ENCODE data around the gene TNFAIP8. TPM values are rescaled to one million over a fixed set of nuclear protein-coding genes. Genes with fewer than 3 reads are reported as not detected.

Gene TNFAIP8
- total and polyA plus RNA-seq, 2 experiments from 2014 or later = 10.6 to 29.2 TPM

DNA sequence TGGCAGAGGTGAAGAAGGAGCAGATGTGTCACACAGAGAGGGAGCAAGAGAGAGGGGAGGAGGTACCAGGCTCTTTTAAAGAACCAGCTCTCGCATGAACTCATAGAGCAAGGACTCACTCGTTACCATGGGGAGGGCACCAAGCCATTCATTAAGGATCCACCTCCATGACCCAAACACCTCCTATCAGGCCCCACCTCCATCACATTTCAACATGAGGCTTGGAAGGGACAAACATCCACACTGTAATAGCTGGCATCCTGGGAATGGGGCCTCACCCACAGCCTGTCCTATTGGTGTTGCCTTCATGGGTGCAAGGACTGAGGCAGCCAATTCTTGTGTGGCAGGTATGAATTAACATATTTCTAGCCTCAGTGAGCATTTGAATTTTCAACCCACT, 11.6 kb upstream of the TNFAIP8 start:
- no peak overlapping the region for H3K4me2 ChIP-seq
- no peaks in the 10 kb centered on the region for H3F3A ChIP-seq (replicated peaks; ENCODE audit: low read depth)
- H3K4me1 Mint-ChIP-seq = peaks cover 57% of the 10 kb centered on the region

DNA sequence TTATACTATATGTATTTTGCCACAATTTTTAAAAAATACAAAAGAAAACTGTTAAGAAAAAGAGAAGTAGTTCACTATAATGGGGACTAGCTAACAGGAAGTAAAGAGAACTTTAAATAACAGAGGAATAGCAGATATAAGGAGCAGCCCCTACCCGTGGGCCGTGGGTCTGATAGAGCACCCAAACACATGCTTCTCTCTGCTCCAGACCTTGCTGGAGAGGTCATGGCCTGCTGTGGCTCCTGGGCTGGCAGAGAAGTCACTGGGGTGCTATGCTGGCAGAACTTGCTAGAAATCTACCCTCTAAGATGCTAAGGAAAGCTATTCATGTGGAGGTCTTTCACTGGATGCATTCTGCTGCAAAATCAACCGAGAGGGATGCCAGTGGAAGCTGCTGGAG, 10.0 kb upstream of the TNFAIP8 start:
- Histone ChIP-seq H3K79me2 (replicated peaks; ENCODE audit: insufficient read depth) (no peaks in the 10 kb centered on the region), H3K9me2 (ENCODE audit: insufficient read depth) (peaks cover 5% of the 10 kb centered on the region; the same call in 1 of the 2 replicates)
- peaks cover 58% of the 10 kb centered on the region for H3K4me1 Mint-ChIP-seq
- TF ChIP-seq ZNF114 (CRISPR knock-in tag; IDR thresholded peaks at IDR 0.05) (no peak), POLR2AphosphoS5 (IDR thresholded peaks at IDR 0.05; ENCODE audit: low read depth) (no peak), NANOG (IDR thresholded peaks at IDR 0.05; ENCODE audit: borderline replicate concordance) (no peak), ZNF331 (CRISPR knock-in tag; IDR thresholded peaks at IDR 0.05; ENCODE audit: low read depth) (no peak), STAT1 (IDR thresholded peaks at IDR 0.05; ENCODE audit: unreplicated experiment) (no peak)
- TF ChIP-seq, protein P1, sequence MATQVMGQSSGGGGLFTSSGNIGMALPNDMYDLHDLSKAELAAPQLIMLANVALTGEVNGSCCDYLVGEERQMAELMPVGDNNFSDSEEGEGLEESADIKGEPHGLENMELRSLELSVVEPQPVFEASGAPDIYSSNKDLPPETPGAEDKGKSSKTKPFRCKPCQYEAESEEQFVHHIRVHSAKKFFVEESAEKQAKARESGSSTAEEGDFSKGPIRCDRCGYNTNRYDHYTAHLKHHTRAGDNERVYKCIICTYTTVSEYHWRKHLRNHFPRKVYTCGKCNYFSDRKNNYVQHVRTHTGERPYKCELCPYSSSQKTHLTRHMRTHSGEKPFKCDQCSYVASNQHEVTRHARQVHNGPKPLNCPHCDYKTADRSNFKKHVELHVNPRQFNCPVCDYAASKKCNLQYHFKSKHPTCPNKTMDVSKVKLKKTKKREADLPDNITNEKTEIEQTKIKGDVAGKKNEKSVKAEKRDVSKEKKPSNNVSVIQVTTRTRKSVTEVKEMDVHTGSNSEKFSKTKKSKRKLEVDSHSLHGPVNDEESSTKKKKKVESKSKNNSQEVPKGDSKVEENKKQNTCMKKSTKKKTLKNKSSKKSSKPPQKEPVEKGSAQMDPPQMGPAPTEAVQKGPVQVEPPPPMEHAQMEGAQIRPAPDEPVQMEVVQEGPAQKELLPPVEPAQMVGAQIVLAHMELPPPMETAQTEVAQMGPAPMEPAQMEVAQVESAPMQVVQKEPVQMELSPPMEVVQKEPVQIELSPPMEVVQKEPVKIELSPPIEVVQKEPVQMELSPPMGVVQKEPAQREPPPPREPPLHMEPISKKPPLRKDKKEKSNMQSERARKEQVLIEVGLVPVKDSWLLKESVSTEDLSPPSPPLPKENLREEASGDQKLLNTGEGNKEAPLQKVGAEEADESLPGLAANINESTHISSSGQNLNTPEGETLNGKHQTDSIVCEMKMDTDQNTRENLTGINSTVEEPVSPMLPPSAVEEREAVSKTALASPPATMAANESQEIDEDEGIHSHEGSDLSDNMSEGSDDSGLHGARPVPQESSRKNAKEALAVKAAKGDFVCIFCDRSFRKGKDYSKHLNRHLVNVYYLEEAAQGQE (IDR thresholded peaks at IDR 0.05; ENCODE audit: unreplicated experiment) = no peak
- TF ChIP-seq, protein P2, sequence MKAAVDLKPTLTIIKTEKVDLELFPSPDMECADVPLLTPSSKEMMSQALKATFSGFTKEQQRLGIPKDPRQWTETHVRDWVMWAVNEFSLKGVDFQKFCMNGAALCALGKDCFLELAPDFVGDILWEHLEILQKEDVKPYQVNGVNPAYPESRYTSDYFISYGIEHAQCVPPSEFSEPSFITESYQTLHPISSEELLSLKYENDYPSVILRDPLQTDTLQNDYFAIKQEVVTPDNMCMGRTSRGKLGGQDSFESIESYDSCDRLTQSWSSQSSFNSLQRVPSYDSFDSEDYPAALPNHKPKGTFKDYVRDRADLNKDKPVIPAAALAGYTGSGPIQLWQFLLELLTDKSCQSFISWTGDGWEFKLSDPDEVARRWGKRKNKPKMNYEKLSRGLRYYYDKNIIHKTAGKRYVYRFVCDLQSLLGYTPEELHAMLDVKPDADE (IDR thresholded peaks at IDR 0.05) = no peak

More for the DNA sequence above, 11.6 kb upstream of the TNFAIP8 start:
- H4K20me1 ChIP-seq (replicated peaks; ENCODE audit: insufficient read depth) = no peaks in the 10 kb centered on the region
- H3K79me2 ChIP-seq (replicated peaks; ENCODE audit: insufficient read depth) = no peaks in the 10 kb centered on the region
- no peaks in the 10 kb centered on the region for H3K9me3 Mint-ChIP-seq
- no peaks in the 10 kb centered on the region for H3K36me3 Mint-ChIP-seq (ENCODE audit: low read depth)
- H3K36me3 ChIP-seq (ENCODE audit: insufficient read depth) = no peaks in the 10 kb centered on the region
- TF ChIP-seq, protein P3, sequence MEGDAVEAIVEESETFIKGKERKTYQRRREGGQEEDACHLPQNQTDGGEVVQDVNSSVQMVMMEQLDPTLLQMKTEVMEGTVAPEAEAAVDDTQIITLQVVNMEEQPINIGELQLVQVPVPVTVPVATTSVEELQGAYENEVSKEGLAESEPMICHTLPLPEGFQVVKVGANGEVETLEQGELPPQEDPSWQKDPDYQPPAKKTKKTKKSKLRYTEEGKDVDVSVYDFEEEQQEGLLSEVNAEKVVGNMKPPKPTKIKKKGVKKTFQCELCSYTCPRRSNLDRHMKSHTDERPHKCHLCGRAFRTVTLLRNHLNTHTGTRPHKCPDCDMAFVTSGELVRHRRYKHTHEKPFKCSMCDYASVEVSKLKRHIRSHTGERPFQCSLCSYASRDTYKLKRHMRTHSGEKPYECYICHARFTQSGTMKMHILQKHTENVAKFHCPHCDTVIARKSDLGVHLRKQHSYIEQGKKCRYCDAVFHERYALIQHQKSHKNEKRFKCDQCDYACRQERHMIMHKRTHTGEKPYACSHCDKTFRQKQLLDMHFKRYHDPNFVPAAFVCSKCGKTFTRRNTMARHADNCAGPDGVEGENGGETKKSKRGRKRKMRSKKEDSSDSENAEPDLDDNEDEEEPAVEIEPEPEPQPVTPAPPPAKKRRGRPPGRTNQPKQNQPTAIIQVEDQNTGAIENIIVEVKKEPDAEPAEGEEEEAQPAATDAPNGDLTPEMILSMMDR (conservative IDR thresholded peaks at IDR 0.05; ENCODE audit: low read depth in 2 of 2) = no peak
- TF ChIP-seq POLR2AphosphoS5 (IDR thresholded peaks at IDR 0.05; ENCODE audit: low read depth) (no peak), ZNF331 (CRISPR knock-in tag; IDR thresholded peaks at IDR 0.05; ENCODE audit: low read depth) (no peak), EZH2 (IDR thresholded peaks at IDR 0.05; ENCODE audit: low read depth, unreplicated experiment) (no peak), NANOG (IDR thresholded peaks at IDR 0.05; ENCODE audit: borderline replicate concordance) (no peak)
- H3K9me2 ChIP-seq (ENCODE audit: insufficient read depth) = peaks cover 5% of the 10 kb centered on the region; the same call in 1 of the 2 replicates
- no peak overlapping the region for H3K4me3 ChIP-seq
- no peak overlapping the region for H2AFZ ChIP-seq
- DNase-seq (ENCODE audit: low spot score) = no peak
- H3K4me3 Mint-ChIP-seq = no peak overlapping the region
- no peaks in the 10 kb centered on the region for H3K27me3 Mint-ChIP-seq (ENCODE audit: insufficient read depth, low read depth, poor library complexity)
- no peaks in the 10 kb centered on the region for H3K27me3 ChIP-seq (ENCODE audit: insufficient read depth)
- H3K4me1 ChIP-seq (ENCODE audit: insufficient read depth) = peaks cover 53% of the 10 kb centered on the region
- ATAC-seq = no peak
- H3K27ac ChIP-seq (ENCODE audit: low read depth) = no peak overlapping the region
- no peak overlapping the region for H3K27ac Mint-ChIP-seq

More for the DNA sequence above, 10.0 kb upstream of the TNFAIP8 start:
- H3K36me3 Mint-ChIP-seq (ENCODE audit: low read depth) = no peaks in the 10 kb centered on the region
- no peaks in the 10 kb centered on the region for H3K27me3 Mint-ChIP-seq (ENCODE audit: insufficient read depth, low read depth, poor library complexity)
- no peaks in the 10 kb centered on the region for H3K9me3 Mint-ChIP-seq
- no peaks in the 10 kb centered on the region for H3K36me3 ChIP-seq (ENCODE audit: insufficient read depth)
- H3K4me3 Mint-ChIP-seq = no peak overlapping the region
- H4K20me1 ChIP-seq (replicated peaks; ENCODE audit: insufficient read depth) = no peaks in the 10 kb centered on the region
- H3K4me2 ChIP-seq = no peak overlapping the region
- H3K27ac Mint-ChIP-seq = no peak overlapping the region; the same call in 1 of the 2 replicates
- no peak overlapping the region for H2AFZ ChIP-seq
- no peak for ATAC-seq
- no peaks in the 10 kb centered on the region for H3F3A ChIP-seq (replicated peaks; ENCODE audit: low read depth)
- DNase-seq (ENCODE audit: low spot score) = no peak
- no peak overlapping the region for H3K4me3 ChIP-seq
- H3K27me3 ChIP-seq (ENCODE audit: insufficient read depth) = no peaks in the 10 kb centered on the region
- H3K4me1 ChIP-seq (ENCODE audit: insufficient read depth) = peaks cover 60% of the 10 kb centered on the region
- H3K27ac ChIP-seq (ENCODE audit: low read depth) = no peak overlapping the region

All from GM23338 (cell line).